C1 segment of cervical spinal cord (tissue), 14 donors: ENCODE data around the gene ARHGAP26.
A peak's percentile ranks its signal among the peaks of the same experiment; 100 is the strongest.

Source experiments
- DNase-seq, 14 donors: peaks; one replicate each; lab custom pipeline; 2025; lab: John Stamatoyannopoulos, UW

ARHGAP26 gene

GRCh38 chr5:142783601-142784341, 13.6 kb downstream of the ARHGAP26 start:
- peak in 9 of 14 donors; percentile 18 to 81 (median 47) for DNase-seq

- DNase-seq = no peak
Measured at GRCh38 chr5:142784401-142784955, 14.3 kb downstream of the ARHGAP26 start.

- DNase-seq = no peak
Measured at GRCh38 chr5:142785206-142785605, 15.0 kb downstream of the ARHGAP26 start.

GRCh38 chr5:142789206-142789605, 19.0 kb downstream of the ARHGAP26 start:
- DNase-seq = no peak

- peak in 1 of 14 donors; percentile 29 for DNase-seq
Measured at GRCh38 chr5:142792012-142792864, 22.1 kb downstream of the ARHGAP26 start.

GRCh38 chr5:142792865-142793232, 22.7 kb downstream of the ARHGAP26 start:
- no peak for DNase-seq

- no peak for DNase-seq
Measured at GRCh38 chr5:142794537-142794936, 24.4 kb downstream of the ARHGAP26 start.

GRCh38 chr5:142795251-142795650, 25.1 kb downstream of the ARHGAP26 start:
- no peak for DNase-seq

- no peak for DNase-seq
Measured at GRCh38 chr5:142796492-142797109, 26.4 kb downstream of the ARHGAP26 start.

- DNase-seq = no peak
Measured at GRCh38 chr5:142797420-142797819, 27.2 kb downstream of the ARHGAP26 start.

GRCh38 chr5:142798099-142798770, 28.1 kb downstream of the ARHGAP26 start:
- DNase-seq = peak in 6 of 14 donors; percentile 17 to 80 (median 32)

GRCh38 chr5:142800776-142801494, 30.8 kb downstream of the ARHGAP26 start:
- no peak for DNase-seq

GRCh38 chr5:142801495-142801871, 31.3 kb downstream of the ARHGAP26 start:
- no peak for DNase-seq

- DNase-seq = peak in 1 of 14 donors; percentile 22
Measured at GRCh38 chr5:142803428-142804125, 33.4 kb downstream of the ARHGAP26 start.

- DNase-seq = no peak
Measured at GRCh38 chr5:142805339-142805738, 35.2 kb downstream of the ARHGAP26 start.

GRCh38 chr5:142806841-142807267, 36.7 kb downstream of the ARHGAP26 start:
- DNase-seq = no peak

- peak in 1 of 14 donors; percentile 52 for DNase-seq
Measured at GRCh38 chr5:142807372-142807911, 37.3 kb downstream of the ARHGAP26 start.

- DNase-seq = peak in 1 of 14 donors; percentile 11
Measured at GRCh38 chr5:142808878-142809598, 38.9 kb downstream of the ARHGAP26 start.

GRCh38 chr5:142810081-142810480, 39.9 kb downstream of the ARHGAP26 start:
- no peak for DNase-seq
